Kidney epithelial cell (primary cell): ENCODE data around the gene PUSL1. TPM values are rescaled to one million over a fixed set of nuclear protein-coding genes. Genes with fewer than 3 reads are reported as not detected.
A peak's percentile ranks its signal among the peaks of the same experiment; 100 is the strongest.

Experiments
- DNase-seq: peaks from one replicate; pipeline ENCODE4 v3.0.0-alpha.2; 2010; ENCODE audit warnings: low read depth
- H3K27me3 ChIP-seq: 2 replicates; pipeline ENCODE4 v1.6.0; 2011; ENCODE audit warnings: low read length; ENCODE audit not compliant: control insufficient read depth, insufficient read depth
- H3K36me3 ChIP-seq: 2 replicates; pipeline ENCODE4 v1.5.1; 2011; ENCODE audit warnings: low read length; ENCODE audit not compliant: control insufficient read depth, insufficient read depth
- H3K4me3 ChIP-seq: 2 replicates; pipeline ENCODE4 v1.5.1; 2011; ENCODE audit warnings: low read depth, mild to moderate bottlenecking, control low read depth, low read length
- total RNA-seq: library from RNA; depleted of rRNA; stranded (reverse); fragments of >200 nt; gene quantifications from 2 replicates; pipeline ENCODE4 v1.2.3, GENCODE V29; 2015
- TF ChIP-seq, protein P1 (sequence below): IDR thresholded peaks from 2 replicates; pipeline ENCODE4 v1.5.1; 2011; ENCODE audit warnings: mild to moderate bottlenecking, moderate library complexity, low read length, control low read depth, inconsistent platforms; ENCODE audit not compliant: insufficient read depth, poor library complexity, severe bottlenecking

The PUSL1 gene
- total RNA-seq, 1 donor from 2014 or later = 45.1 TPM

GRCh38 chr1:1344655-1345361 lies 36.4 kb downstream of the PUSL1 start:
- Histone ChIP-seq H3K4me3 (no peak overlapping the region), H3K36me3 (peaks cover 2% of the 10 kb centered on the region), H3K27me3 (no peaks in the 10 kb centered on the region)
- TF ChIP-seq, protein P1, sequence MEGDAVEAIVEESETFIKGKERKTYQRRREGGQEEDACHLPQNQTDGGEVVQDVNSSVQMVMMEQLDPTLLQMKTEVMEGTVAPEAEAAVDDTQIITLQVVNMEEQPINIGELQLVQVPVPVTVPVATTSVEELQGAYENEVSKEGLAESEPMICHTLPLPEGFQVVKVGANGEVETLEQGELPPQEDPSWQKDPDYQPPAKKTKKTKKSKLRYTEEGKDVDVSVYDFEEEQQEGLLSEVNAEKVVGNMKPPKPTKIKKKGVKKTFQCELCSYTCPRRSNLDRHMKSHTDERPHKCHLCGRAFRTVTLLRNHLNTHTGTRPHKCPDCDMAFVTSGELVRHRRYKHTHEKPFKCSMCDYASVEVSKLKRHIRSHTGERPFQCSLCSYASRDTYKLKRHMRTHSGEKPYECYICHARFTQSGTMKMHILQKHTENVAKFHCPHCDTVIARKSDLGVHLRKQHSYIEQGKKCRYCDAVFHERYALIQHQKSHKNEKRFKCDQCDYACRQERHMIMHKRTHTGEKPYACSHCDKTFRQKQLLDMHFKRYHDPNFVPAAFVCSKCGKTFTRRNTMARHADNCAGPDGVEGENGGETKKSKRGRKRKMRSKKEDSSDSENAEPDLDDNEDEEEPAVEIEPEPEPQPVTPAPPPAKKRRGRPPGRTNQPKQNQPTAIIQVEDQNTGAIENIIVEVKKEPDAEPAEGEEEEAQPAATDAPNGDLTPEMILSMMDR = peak; percentile 70
- DNase-seq = peak; percentile 75

DNA sequence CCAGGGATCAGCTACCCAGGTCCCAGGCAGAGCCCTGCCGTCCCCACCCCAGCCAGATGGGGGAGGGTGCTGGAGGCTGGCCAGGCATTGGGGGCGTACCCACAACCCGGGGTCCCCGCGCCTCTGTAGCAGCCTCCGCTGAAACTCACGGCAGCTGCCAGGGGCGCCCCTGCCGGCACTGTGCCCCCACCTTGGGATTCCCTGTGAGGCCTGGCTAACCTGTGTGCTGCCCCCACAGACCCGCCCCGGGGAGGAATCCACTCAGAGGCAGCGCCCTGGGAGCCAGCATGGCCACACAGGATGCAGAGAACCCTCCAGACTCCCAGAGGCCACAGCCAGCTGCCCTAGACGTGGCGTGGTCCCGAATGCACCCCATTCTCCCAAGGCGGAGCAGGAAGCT lies 37.0 kb downstream of the PUSL1 start:
- H3K27me3 ChIP-seq = no peaks in the 10 kb centered on the region
- peaks cover 2% of the 10 kb centered on the region for H3K36me3 ChIP-seq
- no peak overlapping the region for H3K4me3 ChIP-seq
- TF ChIP-seq, protein P1 = no peak
- no peak for DNase-seq

DNA sequence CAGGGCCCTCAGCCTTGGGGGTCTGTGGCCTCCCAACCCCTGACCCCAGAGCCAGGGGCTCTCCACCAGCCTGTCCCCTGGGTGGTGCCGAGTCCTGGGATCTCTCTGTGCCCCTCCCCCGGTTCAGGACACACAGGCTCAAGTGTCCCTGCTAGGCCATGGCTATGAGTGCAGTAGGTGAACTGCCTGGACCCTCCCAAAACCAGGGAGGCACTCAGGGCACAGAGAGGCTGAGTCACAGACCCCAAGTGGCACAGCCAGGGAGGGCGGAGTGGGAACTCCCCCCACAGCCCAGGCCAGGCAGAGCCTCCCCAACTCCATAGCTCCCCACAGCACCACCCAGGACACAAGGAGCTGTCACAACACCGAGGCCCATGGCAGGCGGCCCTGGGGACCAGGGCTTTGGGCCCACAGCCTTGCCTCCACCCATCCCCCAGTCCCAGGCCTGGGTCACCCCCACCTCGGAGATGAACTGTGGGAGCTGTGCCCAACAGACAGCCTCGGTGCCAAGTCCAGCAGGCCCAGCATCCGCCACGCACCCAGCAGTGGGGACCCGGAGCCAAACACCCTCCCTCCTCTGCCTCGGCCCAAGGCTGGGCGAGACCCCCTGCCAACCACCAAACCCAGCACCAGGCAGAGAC lies 37.6 kb downstream of the PUSL1 start:
- no peak for DNase-seq
- TF ChIP-seq, protein P1 = no peak
- Histone ChIP-seq H3K36me3 (peaks cover under 1% of the 10 kb centered on the region), H3K27me3 (no peaks in the 10 kb centered on the region), H3K4me3 (no peak overlapping the region)

DNA sequence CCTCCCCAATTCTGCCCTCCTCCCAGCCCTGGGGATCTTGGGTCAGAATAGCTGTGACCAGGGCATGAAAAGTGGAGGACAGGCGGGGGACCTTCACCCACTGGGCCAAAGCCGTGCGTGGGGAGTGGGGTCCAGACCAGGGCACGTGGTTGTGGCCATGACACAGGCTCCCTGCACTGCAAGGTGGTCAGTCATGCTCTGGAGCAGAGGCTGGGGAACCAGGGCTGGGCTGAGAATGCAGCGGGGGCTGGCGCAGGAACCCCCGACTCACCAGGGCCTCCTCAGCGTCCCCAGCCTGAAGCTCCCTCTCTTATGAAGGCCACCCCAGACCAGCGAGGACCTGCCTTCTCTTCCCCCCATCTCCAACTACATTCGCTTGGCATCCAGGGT lies 38.1 kb downstream of the PUSL1 start:
- H3K27me3 ChIP-seq = no peaks in the 10 kb centered on the region
- DNase-seq = no peak
- H3K36me3 ChIP-seq = no peaks in the 10 kb centered on the region
- H3K4me3 ChIP-seq = no peak overlapping the region
- TF ChIP-seq, protein P1 = no peak

GRCh38 chr1:1347026-1347595 lies 38.7 kb downstream of the PUSL1 start:
- no peaks in the 10 kb centered on the region for H3K27me3 ChIP-seq
- TF ChIP-seq, protein P1 = no peak
- H3K4me3 ChIP-seq = peak overlapping the region; percentile 86
- no peak for DNase-seq
- H3K36me3 ChIP-seq = no peaks in the 10 kb centered on the region
